ENCODE data around the gene PRDM13.

- no peak for TF ChIP-seq RAD51 (IDR thresholded peaks at IDR 0.05)
- no peak for TF ChIP-seq POLR2AphosphoS5 (IDR thresholded peaks at IDR 0.05; ENCODE audit: low read length)
- TF ChIP-seq SRF (IDR thresholded peaks at IDR 0.05; ENCODE audit: low read depth in 2 of 2, low read length in 2 of 2): no peak
- TF ChIP-seq REST (IDR thresholded peaks at IDR 0.05; ENCODE audit: low read depth, low read length): no peak
- no peak for TF ChIP-seq CTCF (IDR thresholded peaks at IDR 0.05 in 2 of 3, conservative IDR thresholded peaks at IDR 0.05 in 1 of 3; ENCODE audit: control insufficient read depth in 2 of 3, extremely low read depth in 1 of 3, insufficient read depth in 1 of 3, low read depth in 3 of 3, low read length in 3 of 3)
- TF ChIP-seq ATF7 (IDR thresholded peaks at IDR 0.05; ENCODE audit: low read depth): no peak
- no peak for TF ChIP-seq POLR2A (IDR thresholded peaks at IDR 0.05; ENCODE audit: low read depth, low read length)
- no peak for TF ChIP-seq EZH2 (IDR thresholded peaks at IDR 0.05; ENCODE audit: borderline replicate concordance, control insufficient read depth, low read depth, low read length)
- no peak for TF ChIP-seq PAX8 (IDR thresholded peaks at IDR 0.05)
- no peak for TF ChIP-seq FOXM1 (IDR thresholded peaks at IDR 0.05; ENCODE audit: low read depth, low read length)
- TF ChIP-seq ZNF217 (IDR thresholded peaks at IDR 0.05): no peak
- no peak for TF ChIP-seq USF2 (IDR thresholded peaks at IDR 0.05; ENCODE audit: borderline replicate concordance, low read depth, low read length)
- no peak for TF ChIP-seq YBX1 (IDR thresholded peaks at IDR 0.05)
- TF ChIP-seq TARDBP (IDR thresholded peaks at IDR 0.05; ENCODE audit: borderline replicate concordance): no peak
Measured at GRCh38 chr6:99617131-99617530, 10.5 kb downstream of the PRDM13 start.

All from GM12878 (cell line).